Neural crest cell (in vitro differentiated cells): ENCODE data around the gene SLC6A18. TPM values are rescaled to one million over a fixed set of nuclear protein-coding genes. Genes with fewer than 3 reads are reported as not detected.

Source experiments
- DNase-seq: peaks from one replicate; pipeline ENCODE4 v3.0.0; 2021; ENCODE audit warnings: low read depth, mixed read lengths, low spot score
- H3K27ac Mint-ChIP-seq: one replicate; pipeline ENCODE4 v1.8.0; 2021; ENCODE audit warnings: mild to moderate bottlenecking, mixed read lengths; ENCODE audit not compliant: unreplicated experiment
- H3K27me3 Mint-ChIP-seq: 2 replicates; pipeline ENCODE4 v1.8.0; 2021; ENCODE audit warnings: low read depth, mild to moderate bottlenecking, mixed read lengths
- H3K36me3 Mint-ChIP-seq: 2 replicates; pipeline ENCODE4 v1.8.0; 2021; ENCODE audit warnings: low read depth, mild to moderate bottlenecking, mixed read lengths
- H3K4me1 Mint-ChIP-seq: 2 replicates; pipeline ENCODE4 v1.8.0; 2021; ENCODE audit warnings: mixed read lengths
- H3K4me3 Mint-ChIP-seq: one replicate; pipeline ENCODE4 v1.8.0; 2021; ENCODE audit warnings: mild to moderate bottlenecking, mixed read lengths
- H3K9me3 Mint-ChIP-seq: 2 replicates; pipeline ENCODE4 v1.8.0; 2021; ENCODE audit warnings: mixed read lengths
- total RNA-seq: library from RNA; stranded (reverse); gene quantifications from 2 replicates; pipeline ENCODE4 v1.2.1, GENCODE V29; 2021
- TF ChIP-seq, protein P1 (sequence below): fragments of 200-600 bp; sonication (generic); conservative IDR thresholded peaks from 2 replicates; pipeline ENCODE4 v1.5.0; 2021; ENCODE audit warnings: antibody characterized with exemption, mild to moderate bottlenecking

SLC6A18 gene
- total RNA-seq, 1 donor from 2014 or later = not detected

DNA sequence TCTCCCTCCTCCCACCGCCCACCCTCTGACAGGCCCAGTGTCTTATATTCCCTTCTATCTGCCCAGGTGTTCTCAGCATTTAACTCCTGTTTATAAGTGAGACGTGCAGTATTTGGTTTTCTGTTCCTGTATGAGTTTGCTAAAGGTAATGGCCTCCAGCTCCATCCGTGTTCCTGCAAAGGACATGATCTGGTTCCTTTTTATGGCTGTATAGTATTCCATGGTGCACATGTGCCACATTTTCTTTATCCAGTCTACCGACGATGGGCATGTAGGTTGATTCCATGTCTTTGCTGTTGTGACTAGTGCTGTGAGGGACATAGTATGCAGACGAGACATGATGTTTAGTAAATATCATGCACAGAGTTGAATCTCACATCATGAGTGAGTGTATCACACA is 30.8 kb upstream of the SLC6A18 start:
- Mint-ChIP-seq H3K4me1 (peaks cover 15% of the 10 kb centered on the region), H3K4me3 (no peak overlapping the region), H3K36me3 (no peaks in the 10 kb centered on the region), H3K9me3 (peaks cover 4% of the 10 kb centered on the region), H3K27ac (no peak overlapping the region), H3K27me3 (peaks cover 28% of the 10 kb centered on the region)
- DNase-seq = no peak
- TF ChIP-seq, protein P1, sequence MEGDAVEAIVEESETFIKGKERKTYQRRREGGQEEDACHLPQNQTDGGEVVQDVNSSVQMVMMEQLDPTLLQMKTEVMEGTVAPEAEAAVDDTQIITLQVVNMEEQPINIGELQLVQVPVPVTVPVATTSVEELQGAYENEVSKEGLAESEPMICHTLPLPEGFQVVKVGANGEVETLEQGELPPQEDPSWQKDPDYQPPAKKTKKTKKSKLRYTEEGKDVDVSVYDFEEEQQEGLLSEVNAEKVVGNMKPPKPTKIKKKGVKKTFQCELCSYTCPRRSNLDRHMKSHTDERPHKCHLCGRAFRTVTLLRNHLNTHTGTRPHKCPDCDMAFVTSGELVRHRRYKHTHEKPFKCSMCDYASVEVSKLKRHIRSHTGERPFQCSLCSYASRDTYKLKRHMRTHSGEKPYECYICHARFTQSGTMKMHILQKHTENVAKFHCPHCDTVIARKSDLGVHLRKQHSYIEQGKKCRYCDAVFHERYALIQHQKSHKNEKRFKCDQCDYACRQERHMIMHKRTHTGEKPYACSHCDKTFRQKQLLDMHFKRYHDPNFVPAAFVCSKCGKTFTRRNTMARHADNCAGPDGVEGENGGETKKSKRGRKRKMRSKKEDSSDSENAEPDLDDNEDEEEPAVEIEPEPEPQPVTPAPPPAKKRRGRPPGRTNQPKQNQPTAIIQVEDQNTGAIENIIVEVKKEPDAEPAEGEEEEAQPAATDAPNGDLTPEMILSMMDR = no peak

DNA sequence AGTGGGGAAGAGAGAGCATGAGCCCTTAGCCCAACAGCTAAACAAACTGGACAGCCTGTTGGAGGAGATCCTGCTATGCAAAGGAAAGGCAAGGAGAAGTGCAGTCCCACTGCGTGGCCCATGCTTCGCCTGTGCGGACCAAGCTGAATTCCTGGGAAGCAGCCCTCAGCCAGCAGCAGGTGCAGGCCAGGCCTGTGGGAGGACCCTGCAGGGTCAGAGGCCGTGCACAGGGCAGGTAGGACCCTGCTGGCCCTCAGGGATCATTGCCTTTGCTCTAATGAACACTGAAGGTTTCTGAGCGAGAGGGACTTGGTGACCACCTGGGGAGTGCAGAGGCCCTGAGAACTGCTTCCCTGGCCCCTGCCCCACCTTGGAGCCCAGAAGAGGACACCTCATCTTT is 29.7 kb upstream of the SLC6A18 start:
- Mint-ChIP-seq H3K27ac (no peak overlapping the region), H3K27me3 (peaks cover 22% of the 10 kb centered on the region), H3K36me3 (no peaks in the 10 kb centered on the region), H3K9me3 (peaks cover 4% of the 10 kb centered on the region), H3K4me3 (no peak overlapping the region), H3K4me1 (peaks cover 10% of the 10 kb centered on the region)
- no peak for DNase-seq
- TF ChIP-seq, protein P1 = no peak

DNA sequence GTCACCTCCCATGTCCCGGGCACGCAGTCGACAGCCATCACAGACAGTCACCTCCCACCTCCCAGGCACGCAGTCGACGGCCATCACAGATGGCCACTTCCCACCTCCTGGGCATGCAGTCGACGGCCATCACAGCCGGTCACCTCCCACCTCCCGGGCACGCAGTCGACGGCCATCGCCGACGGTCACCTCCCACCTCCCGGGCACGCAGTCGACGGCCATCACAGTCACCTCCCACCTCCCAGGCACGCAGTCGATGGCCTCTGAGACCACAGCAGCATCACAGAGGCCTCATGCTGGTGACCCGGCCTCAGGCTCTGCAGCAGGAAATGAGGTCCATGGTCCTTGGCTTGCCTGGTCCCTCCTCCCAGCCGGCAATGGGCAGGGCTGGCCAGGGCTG is 29.3 kb upstream of the SLC6A18 start:
- Mint-ChIP-seq H3K27ac (no peak overlapping the region), H3K4me1 (peaks cover 5% of the 10 kb centered on the region), H3K27me3 (peaks cover 17% of the 10 kb centered on the region), H3K36me3 (no peaks in the 10 kb centered on the region), H3K9me3 (peaks cover 4% of the 10 kb centered on the region), H3K4me3 (no peak overlapping the region)
- TF ChIP-seq, protein P1 = no peak
- DNase-seq = no peak

DNA sequence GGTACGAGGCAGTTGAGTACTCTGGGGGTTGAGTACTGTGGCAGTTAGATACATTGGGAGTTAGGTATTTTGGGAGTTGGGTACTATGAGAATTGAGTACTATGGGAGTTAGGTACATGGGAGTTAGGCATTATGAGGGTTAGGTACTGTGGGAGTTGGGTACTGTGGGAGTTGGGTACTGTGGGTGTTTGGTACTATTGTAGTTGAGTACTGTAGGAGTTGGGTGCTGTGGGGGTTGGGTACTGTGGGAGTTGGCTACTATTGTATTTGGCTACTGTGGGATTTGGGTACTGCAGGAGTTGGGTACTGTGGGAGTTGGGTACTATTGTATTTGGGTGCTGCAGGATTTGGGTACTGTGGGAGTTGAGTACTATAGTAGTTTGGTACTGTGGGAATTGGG is 28.6 kb upstream of the SLC6A18 start:
- H3K36me3 Mint-ChIP-seq = no peaks in the 10 kb centered on the region
- H3K9me3 Mint-ChIP-seq = peaks cover 4% of the 10 kb centered on the region
- DNase-seq = no peak
- H3K4me1 Mint-ChIP-seq = peaks cover 3% of the 10 kb centered on the region
- H3K27ac Mint-ChIP-seq = no peak overlapping the region
- H3K27me3 Mint-ChIP-seq = peaks cover 15% of the 10 kb centered on the region
- H3K4me3 Mint-ChIP-seq = no peak overlapping the region
- TF ChIP-seq, protein P1 = no peak

DNA sequence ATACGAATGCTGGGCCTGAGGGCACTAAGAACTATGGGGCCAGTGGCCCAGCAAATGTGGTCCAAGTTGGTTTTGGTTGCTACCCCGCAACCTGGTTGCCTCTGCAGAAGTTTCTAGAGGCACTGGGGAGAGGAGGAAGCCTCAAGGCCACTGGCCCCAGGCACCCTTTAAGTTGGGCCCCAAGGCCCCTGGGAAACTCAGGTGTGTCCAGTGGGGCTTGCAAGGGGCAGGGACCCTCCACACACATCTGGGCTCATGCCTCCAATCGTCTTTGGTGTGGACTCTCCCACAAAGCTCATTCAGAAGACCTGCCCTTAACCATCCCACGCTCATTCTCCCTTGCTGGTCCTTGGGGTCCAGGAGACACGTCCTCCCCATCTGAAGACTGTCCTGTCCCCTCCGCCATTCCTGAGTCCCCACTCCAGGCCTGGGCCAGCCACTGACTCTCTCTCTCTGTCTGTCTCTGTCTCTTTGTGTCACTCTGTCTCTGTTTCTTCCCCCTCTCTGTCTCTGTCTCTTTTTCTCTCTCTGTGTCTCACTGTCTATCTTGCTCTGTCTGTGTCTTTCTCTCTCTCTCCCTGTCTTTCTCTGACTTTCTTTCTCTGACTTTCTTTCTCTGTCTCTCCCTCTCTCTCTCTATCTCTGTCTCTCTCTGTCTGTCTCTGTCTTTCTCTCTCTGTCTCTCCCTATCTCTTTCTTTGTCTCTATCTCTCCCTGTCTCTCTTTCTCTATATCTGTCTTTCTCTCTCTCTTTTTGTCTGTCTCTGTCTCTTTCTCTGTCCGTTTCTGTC is 27.1 kb upstream of the SLC6A18 start:
- H3K4me3 Mint-ChIP-seq = no peak overlapping the region
- H3K4me1 Mint-ChIP-seq = peaks cover 3% of the 10 kb centered on the region
- peaks cover 10% of the 10 kb centered on the region for H3K27me3 Mint-ChIP-seq
- peaks cover 4% of the 10 kb centered on the region for H3K9me3 Mint-ChIP-seq
- TF ChIP-seq, protein P1 = no peak
- DNase-seq = no peak
- no peaks in the 10 kb centered on the region for H3K36me3 Mint-ChIP-seq
- H3K27ac Mint-ChIP-seq = no peak overlapping the region
